Ascending aorta (tissue), 2 donors: ENCODE measurements around the gene MEGF10. TPM values are rescaled to one million over a fixed set of nuclear protein-coding genes. Genes with fewer than 3 reads are reported as not detected.

ENCODE experiments used
- DNase-seq, 2 donors: peaks; one replicate each; pipeline ENCODE4 v3.0.0-alpha.2; 2019; ENCODE audit warnings: low spot score in 2 of 2
- H3K27ac ChIP-seq, 2 donors: fragments of 200-600 bp; sonication (generic); one replicate each; pipeline ENCODE4 v1.5.1; 2016 to 2017; ENCODE audit warnings: mild to moderate bottlenecking in 1 of 2
- H3K27me3 ChIP-seq: fragments of 200-600 bp; sonication (generic); one replicate; pipeline ENCODE4 v1.5.1; 2017
- H3K36me3 ChIP-seq, 2 donors: fragments of 200-600 bp; sonication (generic); one replicate each; pipeline ENCODE4 v1.5.1; 2016
- H3K4me1 ChIP-seq, 2 donors: fragments of 200-600 bp; sonication (generic); one replicate each; pipeline ENCODE4 v1.5.1; 2016 to 2017; ENCODE audit warnings: mild to moderate bottlenecking in 1 of 2
- H3K4me3 ChIP-seq, 2 donors: fragments of 200-600 bp; sonication (generic); one replicate each; pipeline ENCODE4 v1.5.1; 2016 to 2017; ENCODE audit warnings: mild to moderate bottlenecking in 1 of 2
- H3K9me3 ChIP-seq, 2 donors: fragments of 200-600 bp; sonication (generic); one replicate each; pipeline ENCODE4 v1.5.1; 2016
- CTCF ChIP-seq, 3 experiments: fragments of 200-600 bp in 2 of 3; fragments of 450-650 bp in 1 of 3; sonication (generic) in 2 of 3; IDR thresholded peaks; one replicate each; pipeline ENCODE4 v1.5.1; 2016 to 2019; ENCODE audit warnings: antibody characterized with exemption in 3 of 3, mild to moderate bottlenecking in 1 of 3, moderate library complexity in 1 of 3
- intact Hi-C: fragments of 100-400 bp; cut with DNase I; formaldehyde crosslinking; loops from one replicate; pipeline ENCODE4 v1.15.1; 2023
- total RNA-seq: library from RNA; depleted of rRNA; stranded (reverse); fragments of >200 nt; gene quantifications from one replicate; pipeline ENCODE4 v1.1.0, GENCODE V29; 2016

Gene MEGF10
- total RNA-seq, 1 donor from 2014 or later, result 0.11 TPM

DNA sequence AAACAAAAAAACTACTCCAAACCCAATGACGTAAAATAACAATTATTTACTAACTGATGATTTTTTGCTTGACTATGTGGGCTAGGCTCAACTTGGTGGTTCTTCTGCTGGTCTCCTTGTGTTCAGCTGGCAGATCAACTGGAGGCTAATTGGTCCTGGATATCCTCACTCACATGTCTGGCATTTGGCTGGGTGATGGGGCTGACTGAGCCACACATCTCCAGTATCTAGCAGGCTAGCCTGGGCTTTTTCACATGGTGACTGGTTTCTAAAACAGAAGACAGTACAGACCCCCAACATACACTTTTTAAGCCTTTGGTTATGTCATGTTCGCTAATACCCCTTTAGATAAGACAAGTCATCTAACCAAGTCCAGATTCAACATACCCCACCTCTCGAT is 122.1 kb downstream of the MEGF10 start:
- H3K4me1 ChIP-seq, result no peaks in the 10 kb centered on the region
- no peak for DNase-seq
- intact Hi-C loops, result no loop called here
- no peaks in the 10 kb centered on the region for H3K9me3 ChIP-seq
- H3K27ac ChIP-seq, result no peak overlapping the region
- no peak overlapping the region for H3K4me3 ChIP-seq
- no peaks in the 10 kb centered on the region for H3K36me3 ChIP-seq
- no peaks in the 10 kb centered on the region for H3K27me3 ChIP-seq
- no peak for TF ChIP-seq CTCF (IDR thresholded peaks at IDR 0.05)

DNA sequence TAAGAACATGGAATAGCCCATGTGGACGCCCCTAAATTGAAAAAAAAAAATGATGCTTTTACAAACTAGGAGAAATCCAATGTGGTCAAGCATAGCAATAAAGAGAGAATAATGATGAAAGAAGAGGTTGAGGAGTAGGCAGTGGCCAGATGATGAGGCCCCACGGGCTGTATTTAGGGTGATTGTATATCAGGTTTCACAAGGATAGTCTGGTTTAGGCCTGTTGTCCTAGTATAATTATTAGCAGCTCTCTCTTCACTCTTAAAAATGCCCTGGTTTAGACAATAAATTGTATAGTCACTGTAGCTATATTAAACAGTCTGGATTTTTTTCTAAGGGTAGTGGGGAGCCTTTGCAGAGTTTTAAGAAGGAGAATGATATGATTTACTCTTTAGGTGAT is 124.4 kb downstream of the MEGF10 start:
- H3K4me3 ChIP-seq, result no peak overlapping the region
- no peaks in the 10 kb centered on the region for H3K4me1 ChIP-seq
- no peaks in the 10 kb centered on the region for H3K27me3 ChIP-seq
- H3K9me3 ChIP-seq, result no peaks in the 10 kb centered on the region
- no peak overlapping the region for H3K27ac ChIP-seq
- H3K36me3 ChIP-seq, result no peaks in the 10 kb centered on the region
- intact Hi-C loops, result no loop called here
- DNase-seq, result no peak
- no peak for TF ChIP-seq CTCF (IDR thresholded peaks at IDR 0.05)

DNA sequence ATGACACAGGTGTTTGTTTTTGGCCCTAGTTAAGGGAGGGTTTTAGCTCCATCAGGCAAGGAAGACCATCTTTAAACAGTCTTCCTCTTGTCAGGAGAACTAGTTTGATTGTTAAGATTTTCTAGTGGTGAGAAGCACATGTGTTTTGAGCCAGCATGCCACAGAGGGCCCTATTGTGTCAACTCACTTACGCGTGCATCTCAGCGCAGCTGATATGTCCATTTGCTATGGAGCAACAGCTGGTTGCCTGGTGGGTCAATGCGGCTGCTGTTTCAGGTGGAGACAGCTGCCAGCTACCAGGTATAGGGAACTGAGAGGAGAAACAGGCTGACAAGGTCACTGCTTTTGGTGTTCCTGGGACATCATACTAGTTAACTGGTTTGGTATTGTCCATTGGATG is 126.3 kb downstream of the MEGF10 start:
- Histone ChIP-seq H3K27ac (no peak overlapping the region), H3K36me3 (no peaks in the 10 kb centered on the region), H3K4me1 (no peaks in the 10 kb centered on the region), H3K4me3 (no peak overlapping the region), H3K9me3 (no peaks in the 10 kb centered on the region), H3K27me3 (no peaks in the 10 kb centered on the region)
- intact Hi-C loops, result no loop called here
- no peak for DNase-seq
- no peak for TF ChIP-seq CTCF (IDR thresholded peaks at IDR 0.05)

- no peak for TF ChIP-seq CTCF (IDR thresholded peaks at IDR 0.05)
- intact Hi-C loops, result no loop called here
These were observed 126.9 kb downstream of the MEGF10 start for GRCh38 chr5:127417528-127417927.

DNA sequence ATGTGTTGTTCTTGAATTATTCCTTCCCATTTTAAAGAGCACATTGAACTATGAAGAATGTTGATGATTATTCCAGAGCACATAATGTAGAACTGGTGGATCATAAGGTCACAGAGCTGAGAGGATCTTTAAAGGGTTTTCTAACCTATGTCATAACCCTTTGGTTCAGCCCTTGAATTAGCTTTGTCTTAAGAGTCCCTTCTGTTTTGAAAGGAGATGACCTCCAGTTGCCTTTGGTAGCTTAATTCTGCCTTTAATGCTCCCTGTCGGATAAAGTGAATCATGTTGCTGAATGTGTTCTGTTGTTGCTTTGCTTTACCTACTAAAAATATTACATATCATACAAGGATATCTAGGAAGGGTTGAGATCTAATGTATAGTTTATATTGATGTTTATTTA is 127.8 kb downstream of the MEGF10 start:
- Histone ChIP-seq H3K27me3 (no peaks in the 10 kb centered on the region), H3K27ac (no peak overlapping the region), H3K4me1 (no peaks in the 10 kb centered on the region), H3K9me3 (no peaks in the 10 kb centered on the region), H3K4me3 (no peak overlapping the region), H3K36me3 (no peaks in the 10 kb centered on the region)
- intact Hi-C loops, result no loop called here
- no peak for DNase-seq
- TF ChIP-seq CTCF (IDR thresholded peaks at IDR 0.05), result no peak

More at GRCh38 chr5:127417528-127417927, 126.9 kb downstream of the MEGF10 start:
- H3K27ac ChIP-seq, result no peak overlapping the region
- no peaks in the 10 kb centered on the region for H3K36me3 ChIP-seq
- no peak for DNase-seq
- H3K4me3 ChIP-seq, result no peak overlapping the region
- H3K27me3 ChIP-seq, result no peaks in the 10 kb centered on the region
- H3K4me1 ChIP-seq, result no peaks in the 10 kb centered on the region
- H3K9me3 ChIP-seq, result no peaks in the 10 kb centered on the region

GRCh38 chr5:127418974-127419682 is 128.5 kb downstream of the MEGF10 start:
- DNase-seq, result no peak
- Histone ChIP-seq H3K36me3 (no peaks in the 10 kb centered on the region), H3K27ac (no peak overlapping the region), H3K4me3 (no peak overlapping the region), H3K9me3 (no peaks in the 10 kb centered on the region), H3K27me3 (no peaks in the 10 kb centered on the region), H3K4me1 (no peaks in the 10 kb centered on the region)
- intact Hi-C loops, result no loop called here
- TF ChIP-seq CTCF (IDR thresholded peaks at IDR 0.05), result no peak
